Activated CD4-positive, alpha-beta T cell treated with anti-CD3 and anti-CD28 coated beads, Interleukin-2, Interleukin-6, amounts not matched to agents 100 ng/mL and 50 ng/mL, durations not matched to agents 16 hours and 8 hours (primary cell): ENCODE data around the gene ADAMTS17.
A peak's percentile ranks its signal among the peaks of the same experiment; 100 is the strongest.

Experiments
- DNase-seq: peaks from one replicate; pipeline ENCODE4 v3.0.0-alpha.2; 2020

Gene ADAMTS17

DNA sequence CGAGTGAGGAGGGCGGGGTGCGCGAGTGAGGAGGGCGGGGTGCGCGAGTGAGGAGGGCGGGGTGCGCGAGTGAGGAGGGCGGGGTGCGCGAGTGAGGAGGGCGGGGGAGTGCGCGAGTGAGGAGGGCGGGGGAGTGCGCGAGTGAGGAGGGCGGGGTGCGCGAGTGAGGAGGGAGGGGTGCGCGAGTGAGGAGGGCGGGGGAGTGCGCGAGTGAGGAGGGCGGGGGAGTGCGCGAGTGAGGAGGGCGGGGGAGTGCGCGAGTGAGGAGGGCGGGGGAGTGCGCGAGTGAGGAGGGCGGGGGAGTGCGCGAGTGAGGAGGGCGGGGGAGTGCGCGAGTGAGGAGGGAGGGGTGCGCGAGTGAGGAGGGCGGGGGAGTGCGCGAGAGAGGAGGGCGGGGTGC lies 415.2 kb downstream of the ADAMTS17 start:
- peak; percentile 16 for DNase-seq

DNA sequence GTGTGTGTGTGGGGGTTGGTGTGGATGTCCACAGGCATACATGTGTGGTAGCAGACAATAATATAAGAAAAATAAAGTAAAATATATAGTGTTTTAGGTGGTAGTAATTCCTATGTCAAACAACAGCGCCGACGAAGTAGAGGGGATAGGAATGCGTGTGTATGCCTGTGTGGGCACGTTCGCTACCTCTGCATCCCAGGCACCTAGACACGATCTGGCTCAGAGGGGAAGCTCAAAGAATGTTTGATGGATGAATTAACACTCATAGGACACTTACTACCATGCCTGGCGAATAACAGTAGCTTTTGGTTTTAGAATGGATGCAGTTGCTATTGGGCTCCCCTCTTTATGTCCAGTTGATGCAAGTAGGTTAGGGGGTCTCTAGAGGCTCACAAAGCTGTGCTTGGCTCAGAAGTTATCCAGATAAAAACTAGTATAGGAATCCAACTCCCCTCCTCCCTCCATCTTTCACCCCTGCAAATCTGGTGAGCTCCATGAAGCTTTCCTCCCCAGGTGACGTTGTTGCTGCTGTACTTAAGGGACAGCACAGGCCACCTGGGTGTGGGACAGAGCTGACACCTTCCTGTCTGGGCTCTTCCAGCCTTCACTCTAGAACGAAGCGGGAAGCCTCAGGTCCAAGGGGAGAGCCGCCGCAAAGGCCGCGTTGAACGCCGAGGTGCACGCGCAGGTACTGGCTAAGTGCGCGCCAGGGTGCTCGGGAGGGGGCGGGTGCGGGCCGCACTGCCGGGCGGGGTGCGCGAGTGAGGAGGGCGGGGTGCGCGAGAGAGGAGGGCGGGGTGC lies 415.9 kb downstream of the ADAMTS17 start:
- DNase-seq = peak; percentile 79

DNA sequence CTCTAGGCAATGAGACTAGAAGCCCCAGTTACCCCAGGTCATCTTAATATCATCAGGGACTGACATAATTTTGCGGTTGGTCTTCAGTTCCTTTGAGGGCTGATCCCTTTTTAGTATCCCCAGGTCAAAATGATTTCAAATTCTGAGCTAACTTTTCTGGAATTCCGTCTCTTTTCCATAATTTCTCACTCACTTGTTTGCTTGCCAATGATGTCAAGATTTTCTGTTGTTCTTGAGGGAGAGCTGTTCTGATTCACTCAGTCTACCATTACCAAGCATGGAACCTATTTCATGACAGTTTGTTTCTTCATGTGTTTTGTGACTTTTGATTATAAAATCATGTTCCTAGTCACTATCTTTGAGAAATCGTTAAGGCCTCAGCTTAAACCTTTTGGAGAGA lies 418.1 kb downstream of the ADAMTS17 start:
- no peak for DNase-seq
